ENCODE data around the gene MED25. TPM values are rescaled to one million over a fixed set of nuclear protein-coding genes. Genes with fewer than 3 reads are reported as not detected.
A peak's percentile ranks its signal among the peaks of the same experiment; 100 is the strongest.

Gene MED25
- total RNA-seq, 4 donors from 2014 or later = 16.9 to 27.7 (median 23.9) TPM

DNA sequence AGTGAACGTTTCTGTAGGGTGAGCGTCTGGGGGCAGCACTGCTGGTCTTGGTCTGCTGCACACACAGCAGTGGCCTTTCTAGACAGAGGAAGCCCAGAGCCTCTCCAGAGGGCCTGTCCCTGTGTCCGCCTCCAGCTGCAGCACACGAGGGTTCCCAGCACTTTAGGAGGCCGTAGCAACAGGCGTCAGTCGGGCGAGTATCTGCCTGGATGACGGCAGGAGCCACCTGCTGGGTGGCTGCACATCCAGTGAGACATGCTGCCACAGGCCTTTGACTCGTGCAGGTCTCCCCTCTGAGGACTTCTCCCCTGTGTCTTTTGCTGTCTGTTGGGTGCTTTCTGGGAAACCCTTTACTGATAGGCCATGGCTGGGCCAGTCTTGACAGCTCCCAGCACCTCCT lies 29.2 kb upstream of the MED25 start:
- peaks cover 23 to 95% (median 23%) of the 10 kb centered on the region in 3 donors for H3K36me3 ChIP-seq
- TF ChIP-seq POLR2A (IDR thresholded peaks at IDR 0.05) = no peak
- TF ChIP-seq, protein P1, sequence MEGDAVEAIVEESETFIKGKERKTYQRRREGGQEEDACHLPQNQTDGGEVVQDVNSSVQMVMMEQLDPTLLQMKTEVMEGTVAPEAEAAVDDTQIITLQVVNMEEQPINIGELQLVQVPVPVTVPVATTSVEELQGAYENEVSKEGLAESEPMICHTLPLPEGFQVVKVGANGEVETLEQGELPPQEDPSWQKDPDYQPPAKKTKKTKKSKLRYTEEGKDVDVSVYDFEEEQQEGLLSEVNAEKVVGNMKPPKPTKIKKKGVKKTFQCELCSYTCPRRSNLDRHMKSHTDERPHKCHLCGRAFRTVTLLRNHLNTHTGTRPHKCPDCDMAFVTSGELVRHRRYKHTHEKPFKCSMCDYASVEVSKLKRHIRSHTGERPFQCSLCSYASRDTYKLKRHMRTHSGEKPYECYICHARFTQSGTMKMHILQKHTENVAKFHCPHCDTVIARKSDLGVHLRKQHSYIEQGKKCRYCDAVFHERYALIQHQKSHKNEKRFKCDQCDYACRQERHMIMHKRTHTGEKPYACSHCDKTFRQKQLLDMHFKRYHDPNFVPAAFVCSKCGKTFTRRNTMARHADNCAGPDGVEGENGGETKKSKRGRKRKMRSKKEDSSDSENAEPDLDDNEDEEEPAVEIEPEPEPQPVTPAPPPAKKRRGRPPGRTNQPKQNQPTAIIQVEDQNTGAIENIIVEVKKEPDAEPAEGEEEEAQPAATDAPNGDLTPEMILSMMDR (IDR thresholded peaks at IDR 0.05) = no peak
- no peak for DNase-seq
- WGBS, 2 donors = 48 to 63% methylated on average over 2 to 4 of the region's 10 CpGs
- intact Hi-C loops (cut with DNase I) = no loop called here
- no peak overlapping the region for H3K27ac ChIP-seq
- H3K9me3 ChIP-seq = no peaks in the 10 kb centered on the region
- H3K4me3 ChIP-seq = no peak overlapping the region
- peaks cover 7 to 33% (median 9%) of the 10 kb centered on the region in 3 donors for H3K4me1 ChIP-seq
- no peaks in the 10 kb centered on the region for H3K27me3 ChIP-seq

DNA sequence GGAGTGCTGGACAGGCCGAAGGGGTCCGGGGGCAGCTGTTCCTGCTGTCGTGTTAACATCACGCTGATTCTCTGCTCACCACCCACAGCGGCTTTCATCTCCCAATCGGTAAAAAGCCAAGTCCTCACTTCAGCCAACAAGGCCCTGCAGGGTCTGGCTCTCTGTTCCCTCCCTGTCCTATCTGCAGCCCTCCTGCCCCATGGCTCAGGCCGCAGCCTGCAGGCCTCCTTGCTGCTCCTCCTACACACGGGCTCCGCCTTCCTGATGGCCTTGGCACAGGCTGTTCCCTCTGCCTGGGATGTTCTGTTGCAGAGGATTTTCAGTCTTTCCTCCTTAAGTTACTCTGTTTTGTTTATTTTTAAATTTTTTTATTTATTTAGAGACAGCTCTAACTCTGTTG lies 27.2 kb upstream of the MED25 start:
- peaks cover 7 to 31% (median 9%) of the 10 kb centered on the region in 3 donors for H3K4me1 ChIP-seq
- H3K27me3 ChIP-seq = no peaks in the 10 kb centered on the region
- H3K9me3 ChIP-seq = no peaks in the 10 kb centered on the region
- H3K36me3 ChIP-seq = peaks cover 30 to 95% (median 33%) of the 10 kb centered on the region in 3 donors
- DNase-seq = no peak
- no peak for TF ChIP-seq POLR2A (IDR thresholded peaks at IDR 0.05)
- TF ChIP-seq, protein P1 (IDR thresholded peaks at IDR 0.05) = no peak
- 70 to 77% methylated on average over 9 of the region's 9 CpGs for WGBS, 2 donors
- intact Hi-C loops (cut with DNase I) = no loop called here
- no peak overlapping the region for H3K4me3 ChIP-seq
- H3K27ac ChIP-seq = peak overlapping the region in 2 of 4 donors; percentile 30 to 49

DNA sequence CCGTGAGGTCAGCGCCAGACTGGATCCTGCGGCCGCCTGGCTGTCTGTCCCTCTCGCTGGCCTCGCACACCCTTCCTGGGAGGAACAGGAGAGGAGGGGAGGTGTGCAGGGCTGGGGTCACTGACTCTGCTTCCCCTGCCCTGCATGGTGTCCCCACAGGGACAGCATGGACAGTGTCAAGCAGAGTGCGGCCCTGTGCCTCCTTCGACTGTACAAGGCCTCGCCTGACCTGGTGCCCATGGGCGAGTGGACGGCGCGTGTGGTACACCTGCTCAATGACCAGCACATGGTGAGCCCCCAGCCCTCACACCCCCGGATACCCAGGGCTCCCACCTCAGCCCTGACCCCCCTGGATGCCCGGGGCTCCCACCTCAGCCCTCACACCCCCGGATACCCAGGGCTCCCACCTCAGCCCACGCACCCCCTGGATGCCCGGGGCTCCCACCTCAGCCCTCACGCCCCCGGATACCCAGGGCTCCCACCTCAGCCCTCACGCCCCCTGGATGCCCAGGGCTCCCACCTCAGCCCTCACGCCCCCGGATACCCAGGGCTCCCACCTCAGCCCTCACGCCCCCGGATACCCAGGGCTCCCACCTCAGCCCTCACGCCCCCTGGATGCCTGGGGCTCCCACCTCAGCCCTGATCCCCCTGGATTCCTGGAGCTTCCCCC lies 26.2 kb upstream of the MED25 start:
- intact Hi-C loops (cut with DNase I) = no loop called here
- TF ChIP-seq POLR2A (IDR thresholded peaks at IDR 0.05) = no peak
- TF ChIP-seq, protein P1 (IDR thresholded peaks at IDR 0.05) = no peak
- Histone ChIP-seq H3K9me3 (no peaks in the 10 kb centered on the region), H3K27me3 (no peaks in the 10 kb centered on the region), H3K4me1 (peaks cover under 1 to 20% (median 2%) of the 10 kb centered on the region in 3 donors), H3K4me3 (no peak overlapping the region), H3K27ac (peak overlapping the region in 2 of 4 donors; percentile 30), H3K36me3 (peaks cover 36 to 96% (median 43%) of the 10 kb centered on the region in 3 donors)
- 94% methylated on average over 5 of the region's 26 CpGs; no CpG with 5 or more reads in 1 of the 2 donors for WGBS, 2 donors
- DNase-seq = no peak

DNA sequence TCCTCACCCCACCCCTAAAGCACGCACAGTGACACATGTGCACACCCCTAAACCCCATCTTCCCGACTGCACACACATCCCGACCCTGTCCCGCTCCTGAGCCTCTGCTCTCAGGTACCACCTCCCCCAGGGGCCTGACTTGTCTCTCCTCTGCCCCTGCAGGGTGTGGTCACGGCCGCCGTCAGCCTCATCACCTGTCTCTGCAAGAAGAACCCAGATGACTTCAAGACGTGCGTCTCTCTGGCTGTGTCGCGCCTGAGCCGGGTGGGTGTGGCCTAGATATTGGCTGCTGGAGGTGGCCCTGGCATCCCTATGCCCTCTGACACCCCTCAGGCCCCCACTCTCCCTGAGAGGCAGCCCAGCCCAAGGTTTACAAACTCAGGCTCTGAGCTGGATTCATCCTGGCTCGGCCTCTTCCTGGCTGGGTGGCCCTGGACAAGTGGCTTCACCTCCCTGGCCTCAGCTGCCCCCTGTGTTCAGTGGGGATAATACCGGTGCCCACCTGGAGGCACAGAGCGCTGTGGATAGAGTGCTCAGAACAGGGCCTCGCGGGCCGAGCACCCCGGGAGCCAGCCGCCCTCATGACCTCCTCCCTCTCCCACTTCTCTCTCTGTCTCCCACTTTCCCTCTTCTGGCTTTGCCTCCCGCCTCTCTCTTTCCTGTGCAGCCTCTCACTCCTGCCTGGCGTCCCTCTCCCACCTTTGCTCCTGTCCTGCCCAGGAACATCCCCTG lies 25.1 kb upstream of the MED25 start:
- WGBS, 2 donors = 85 to 89% methylated on average over 20 to 22 of the region's 22 CpGs
- Histone ChIP-seq H3K27me3 (no peaks in the 10 kb centered on the region), H3K36me3 (peaks cover 31 to 99% (median 45%) of the 10 kb centered on the region in 3 donors), H3K4me3 (no peak overlapping the region), H3K9me3 (no peaks in the 10 kb centered on the region), H3K27ac (no peak overlapping the region), H3K4me1 (peaks cover 0 to 12% (median 0%) of the 10 kb centered on the region in 3 donors)
- TF ChIP-seq POLR2A (IDR thresholded peaks at IDR 0.05) = no peak
- no peak for DNase-seq
- intact Hi-C loops (cut with DNase I) = no loop called here

DNA sequence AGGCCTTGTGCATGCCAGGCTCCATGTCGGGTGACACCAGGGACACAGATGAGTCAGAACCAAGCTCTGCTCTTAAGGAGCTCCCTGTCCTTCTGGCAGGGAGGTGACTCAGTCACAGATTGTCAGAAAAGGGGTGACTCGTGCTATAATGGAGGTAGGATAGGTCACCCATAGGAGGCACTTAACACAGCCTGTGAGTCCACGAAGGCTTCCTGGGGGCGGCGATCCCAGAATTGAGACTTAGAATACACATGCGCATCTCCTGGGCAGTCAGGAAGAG lies 24.6 kb upstream of the MED25 start:
- 67 to 76% methylated on average over 5 to 6 of the region's 6 CpGs for WGBS, 2 donors
- no peak overlapping the region for H3K4me3 ChIP-seq
- H3K4me1 ChIP-seq = peaks cover 0 to 12% (median 0%) of the 10 kb centered on the region in 3 donors
- DNase-seq = no peak
- no peaks in the 10 kb centered on the region for H3K9me3 ChIP-seq
- intact Hi-C loops (cut with DNase I) = no loop called here
- H3K27ac ChIP-seq = no peak overlapping the region
- H3K27me3 ChIP-seq = no peaks in the 10 kb centered on the region
- TF ChIP-seq, protein P1 (IDR thresholded peaks at IDR 0.05) = no peak
- TF ChIP-seq POLR2A (IDR thresholded peaks at IDR 0.05) = no peak
- H3K36me3 ChIP-seq = peaks cover 31 to 99% (median 50%) of the 10 kb centered on the region in 3 donors
